NOMO-1 treated with dmso at 0.1 percent for 144 hours (cell line): ENCODE measurements around the gene TLCD3A.

ENCODE experiments used
- DNase-seq: peaks from one replicate; lab custom pipeline; 2025; ENCODE audit not compliant: unreplicated experiment; lab: John Stamatoyannopoulos, UW

The TLCD3A gene

DNA sequence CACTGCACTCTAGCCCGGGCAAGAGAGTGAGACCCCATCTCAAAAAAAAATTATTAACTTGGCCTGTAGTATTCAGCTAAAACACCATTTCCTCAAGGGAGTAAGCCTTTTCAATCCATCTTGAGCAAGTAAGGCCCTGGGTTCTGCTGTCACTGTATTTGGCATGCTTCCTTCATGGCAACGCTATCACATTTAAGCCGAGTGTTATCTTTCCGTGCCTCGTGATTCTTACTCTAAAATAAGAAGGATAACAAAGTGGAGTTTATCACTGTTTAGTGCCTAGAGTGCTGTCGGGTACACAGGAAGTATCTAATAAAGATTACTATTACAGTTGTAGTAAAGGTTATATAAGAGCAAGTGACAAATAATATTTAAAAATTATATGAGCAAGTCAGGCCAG lies 26.5 kb upstream of the TLCD3A start:
- DNase-seq = no peak

DNA sequence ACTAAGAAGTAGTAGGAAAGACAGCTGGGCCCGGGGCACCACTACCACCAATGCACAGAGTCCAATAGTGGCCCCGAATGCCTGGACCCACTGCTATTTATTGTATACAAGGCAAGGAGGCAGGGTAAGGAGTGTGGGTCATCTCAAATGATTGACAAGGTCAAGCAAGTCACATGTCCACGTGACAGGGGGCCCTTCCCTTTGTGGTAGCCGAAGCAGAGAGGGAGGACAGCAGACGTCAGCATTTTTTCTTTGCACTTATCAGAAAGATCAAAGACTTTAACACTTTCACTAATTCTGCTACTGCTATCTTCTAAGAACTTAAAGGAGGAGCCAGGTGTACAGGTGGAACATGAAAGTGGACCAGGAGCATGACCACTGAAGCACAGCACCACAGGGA lies 24.3 kb upstream of the TLCD3A start:
- DNase-seq = no peak

DNA sequence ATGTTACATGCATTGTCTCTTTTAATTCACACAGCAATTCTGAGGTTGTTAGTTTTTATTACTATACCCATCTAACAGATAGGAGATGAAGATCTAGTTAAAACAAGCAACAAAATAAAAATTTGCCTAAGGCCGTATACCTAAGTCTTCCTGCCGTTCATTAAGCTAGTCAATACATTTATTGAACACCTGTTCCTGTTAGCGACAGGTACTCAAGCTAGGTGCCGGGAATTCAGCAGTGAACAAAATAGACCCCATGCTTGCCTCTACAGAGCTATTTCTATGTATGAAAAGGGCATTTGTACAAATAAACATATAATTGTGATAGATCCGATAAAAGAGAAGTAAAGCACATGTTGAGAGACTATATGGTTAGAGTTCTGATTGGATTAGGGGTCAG lies 14.3 kb upstream of the TLCD3A start:
- DNase-seq = no peak

DNA sequence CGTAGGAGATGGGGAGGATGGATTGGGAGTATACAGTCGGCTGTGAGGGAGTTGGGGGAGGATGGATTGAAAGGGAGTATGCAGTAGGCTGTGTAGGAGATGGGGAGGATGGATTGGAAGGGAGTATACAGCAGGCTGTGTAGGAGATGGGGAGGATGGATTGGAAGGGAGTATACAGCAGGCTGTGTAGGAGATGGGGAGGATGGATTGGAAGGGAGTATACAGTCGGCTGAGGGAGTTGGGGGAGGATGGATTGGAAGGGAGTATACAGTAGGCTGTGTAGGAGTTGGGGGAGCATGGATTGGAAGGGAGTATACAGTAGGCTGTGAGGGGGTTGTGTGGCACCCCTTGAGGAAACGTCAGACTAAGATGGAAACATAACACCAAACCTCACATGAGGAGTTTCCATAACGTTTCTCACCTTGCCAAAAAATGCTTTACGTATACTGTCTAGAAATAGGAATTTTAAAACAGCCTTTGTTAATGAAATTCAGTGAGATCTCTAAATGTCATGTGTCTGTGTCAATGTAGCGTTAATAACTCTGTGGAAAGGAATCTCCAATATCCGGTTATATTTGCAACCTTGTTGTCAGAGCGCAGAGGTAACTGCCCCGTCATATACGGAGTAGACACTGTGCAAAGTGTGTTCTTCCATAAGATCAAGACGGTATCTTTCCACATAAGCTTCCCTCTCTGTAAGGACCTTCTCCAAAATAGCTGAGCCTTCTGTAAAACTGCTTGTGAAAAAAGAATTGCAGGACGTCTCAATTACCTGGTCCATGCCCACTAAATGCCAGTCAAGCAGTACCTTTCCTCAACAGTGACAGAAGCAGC lies 11.5 kb upstream of the TLCD3A start:
- DNase-seq = no peak

DNA sequence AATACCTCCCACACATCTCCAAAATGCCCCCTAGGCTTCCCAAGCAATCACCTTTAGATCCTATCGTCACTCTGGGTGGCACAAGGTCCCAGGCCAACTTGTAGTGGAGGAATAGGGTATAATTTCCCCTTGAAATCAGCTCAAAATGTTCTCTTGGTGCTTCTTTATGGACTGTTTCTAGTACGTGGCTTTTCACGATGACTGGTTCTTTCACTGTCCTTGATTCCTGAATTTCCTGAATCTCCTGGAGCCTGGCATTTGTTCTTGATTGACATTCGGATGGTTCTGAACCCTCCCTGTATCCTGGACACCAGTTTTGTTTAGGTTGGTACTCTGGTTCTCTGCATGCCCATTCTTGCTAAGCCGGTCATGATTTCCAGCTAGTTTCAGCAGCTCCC lies 10.9 kb upstream of the TLCD3A start:
- DNase-seq = no peak

DNA sequence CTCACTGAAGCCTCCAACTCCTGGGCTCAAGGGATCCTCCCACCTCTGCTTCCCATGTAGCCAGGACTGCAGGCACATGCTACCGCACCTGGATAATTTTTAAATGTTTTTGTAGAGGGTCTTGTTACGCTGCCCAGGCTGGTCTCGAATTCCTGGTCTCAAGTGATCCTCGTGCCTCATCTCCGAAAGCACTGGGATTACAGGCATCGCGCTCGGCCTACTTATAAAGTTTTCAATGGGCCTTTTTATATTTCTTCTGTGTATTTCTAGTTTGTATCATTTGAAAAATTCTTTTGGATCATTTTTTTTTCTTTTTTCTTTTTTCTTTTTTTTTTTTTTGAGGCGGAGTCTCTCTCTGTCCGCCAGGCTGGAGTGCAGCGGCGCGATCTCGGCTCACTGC lies 7.3 kb upstream of the TLCD3A start:
- no peak for DNase-seq

DNA sequence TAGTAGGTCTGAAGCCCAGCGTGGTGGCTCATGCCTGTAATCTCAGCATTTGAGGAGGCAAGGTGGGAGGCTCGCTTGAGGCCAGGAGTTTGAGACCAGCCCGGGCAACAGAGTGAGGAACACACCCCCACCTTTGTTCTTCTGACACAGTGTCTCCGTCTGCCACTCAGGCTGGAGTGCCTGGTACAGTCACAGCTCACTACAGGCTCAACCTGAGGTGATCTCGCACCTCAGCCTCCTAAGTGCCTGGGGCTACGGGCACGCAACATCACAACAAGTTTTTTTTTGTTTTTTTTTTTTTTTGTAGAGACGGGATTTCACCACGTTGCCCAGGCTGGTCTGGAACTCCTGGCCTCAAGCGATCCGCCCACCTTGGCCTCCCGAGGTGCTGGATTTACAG lies 6.7 kb upstream of the TLCD3A start:
- no peak for DNase-seq

DNA sequence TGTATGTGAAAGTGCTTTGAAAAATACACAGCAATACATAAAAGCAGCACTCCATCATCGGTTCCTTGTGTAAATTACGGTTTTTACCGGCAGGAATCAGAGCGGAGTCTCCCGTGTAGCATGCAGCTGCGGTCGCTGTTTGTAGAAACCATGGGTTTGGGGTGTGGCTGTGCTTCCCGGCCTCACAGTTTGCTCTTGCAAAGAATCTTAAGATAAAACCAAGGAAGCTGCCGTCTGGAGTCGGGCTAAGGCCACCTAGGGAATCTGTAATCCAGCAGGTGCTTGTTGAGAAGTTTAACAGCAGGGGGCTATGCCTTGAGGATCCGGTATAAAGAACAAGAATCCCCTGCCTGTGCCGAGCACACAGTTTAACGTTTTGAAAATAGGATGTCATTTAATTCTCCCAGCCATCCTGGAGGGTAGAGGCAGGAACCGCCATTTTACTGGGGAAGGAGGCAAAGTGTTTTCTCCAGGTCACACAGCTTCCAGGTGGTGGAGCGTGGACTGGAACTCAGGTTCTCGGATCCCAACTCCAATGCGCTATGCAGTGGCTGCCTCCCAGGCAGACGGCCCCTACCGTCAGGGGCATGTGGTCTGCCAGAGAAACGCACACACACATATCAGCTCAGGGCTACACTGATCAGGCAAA lies 6.0 kb upstream of the TLCD3A start:
- DNase-seq = no peak

DNA sequence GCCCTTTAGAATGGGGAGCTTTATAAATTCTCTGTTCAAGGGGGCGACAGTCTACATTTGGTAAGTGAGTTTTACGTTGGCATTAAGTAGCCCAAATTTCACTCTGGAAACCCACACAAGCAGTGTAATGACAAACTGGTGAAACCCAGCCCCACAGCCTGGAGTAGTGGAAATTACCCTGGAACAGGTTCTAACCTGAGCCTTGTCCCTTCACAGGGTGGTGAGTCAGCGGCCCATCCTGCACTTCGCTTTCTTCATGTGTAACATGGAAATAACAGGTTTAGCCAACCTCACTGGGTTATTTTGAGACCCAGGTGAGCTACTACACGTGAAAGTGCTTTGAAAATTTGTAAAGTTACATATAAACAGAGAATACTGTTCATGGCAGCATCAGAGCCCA lies 3.5 kb upstream of the TLCD3A start:
- DNase-seq = no peak

DNA sequence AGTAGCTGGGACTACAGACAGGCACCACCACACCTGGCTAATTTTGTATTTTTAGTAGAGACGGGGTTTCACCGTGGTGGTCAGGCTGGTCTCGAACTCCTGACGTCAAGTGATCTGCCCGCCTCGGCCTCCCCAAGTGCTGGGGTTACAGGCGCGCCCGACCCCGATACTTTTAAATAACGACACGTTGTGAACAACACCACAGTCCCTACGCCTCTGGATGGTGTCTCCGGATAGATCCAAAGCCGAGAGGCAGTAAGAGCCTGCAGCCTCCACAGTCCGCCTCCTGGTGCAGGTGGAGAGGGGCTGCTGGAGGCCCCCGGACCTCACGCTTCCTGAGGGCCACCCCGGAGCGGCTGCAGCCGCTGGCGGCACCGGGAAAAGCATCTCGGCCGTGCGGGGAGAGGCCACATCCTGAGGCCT lies 741 bp upstream of the TLCD3A start:
- no peak for DNase-seq

DNA sequence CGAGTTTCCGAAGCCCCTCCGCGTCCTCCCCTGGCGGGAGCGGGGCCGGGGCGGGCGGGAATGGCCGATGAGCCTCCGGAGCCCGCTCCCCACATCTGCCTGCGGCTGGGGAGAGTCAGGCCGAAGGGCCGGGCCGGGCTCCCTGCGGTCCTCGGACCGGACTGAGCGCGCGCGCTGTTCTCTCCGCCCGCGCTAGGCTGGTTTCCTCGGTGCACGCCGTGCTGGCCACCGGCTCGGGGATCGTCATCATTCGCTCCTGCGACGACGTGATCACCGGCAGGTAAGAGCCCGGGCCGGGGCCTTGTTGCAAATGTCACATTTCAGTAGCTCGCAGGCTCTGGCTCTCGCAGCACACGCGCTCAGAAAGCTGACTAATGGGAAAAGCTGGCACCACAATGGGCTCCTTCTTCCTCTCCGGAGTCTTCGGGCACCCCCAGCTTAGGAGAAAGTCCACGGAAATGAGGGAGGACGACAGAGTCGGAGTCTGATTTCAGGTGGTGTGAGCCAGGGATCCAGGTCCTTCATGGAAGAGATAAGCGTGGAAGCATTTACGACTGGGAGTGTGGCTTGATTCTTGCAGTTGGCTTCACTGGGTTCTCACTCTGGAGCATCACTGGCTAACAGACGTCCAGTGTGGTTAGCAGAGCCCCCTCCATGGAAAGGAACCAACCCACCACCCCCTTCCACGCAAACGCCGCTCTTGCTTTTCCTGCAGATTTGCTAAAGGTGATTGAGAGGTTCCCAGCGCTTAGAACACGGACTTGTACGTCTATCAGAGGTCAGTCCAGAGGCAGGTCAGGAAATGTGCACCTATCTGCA lies 715 bp downstream of the TLCD3A start:
- no peak for DNase-seq

DNA sequence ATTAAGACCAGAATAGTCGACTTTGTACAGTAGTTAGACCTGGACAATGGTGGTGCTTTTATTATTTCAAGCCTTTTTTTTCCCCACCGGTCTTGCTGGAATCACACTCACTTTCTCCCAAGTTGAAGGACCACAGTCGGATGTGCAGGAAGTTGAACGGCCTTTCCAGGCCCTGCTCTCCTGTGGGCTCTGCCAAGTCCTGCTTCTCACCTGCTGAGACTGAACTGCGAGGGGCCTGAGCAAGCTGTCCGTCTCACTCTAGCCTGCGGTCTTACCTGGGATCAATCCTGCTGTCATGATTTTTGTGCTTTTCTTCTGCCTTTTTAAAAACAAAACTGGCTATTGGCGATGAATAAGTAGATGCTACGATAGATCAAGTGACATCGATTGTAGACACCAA lies 1.3 kb downstream of the TLCD3A start:
- no peak for DNase-seq

DNA sequence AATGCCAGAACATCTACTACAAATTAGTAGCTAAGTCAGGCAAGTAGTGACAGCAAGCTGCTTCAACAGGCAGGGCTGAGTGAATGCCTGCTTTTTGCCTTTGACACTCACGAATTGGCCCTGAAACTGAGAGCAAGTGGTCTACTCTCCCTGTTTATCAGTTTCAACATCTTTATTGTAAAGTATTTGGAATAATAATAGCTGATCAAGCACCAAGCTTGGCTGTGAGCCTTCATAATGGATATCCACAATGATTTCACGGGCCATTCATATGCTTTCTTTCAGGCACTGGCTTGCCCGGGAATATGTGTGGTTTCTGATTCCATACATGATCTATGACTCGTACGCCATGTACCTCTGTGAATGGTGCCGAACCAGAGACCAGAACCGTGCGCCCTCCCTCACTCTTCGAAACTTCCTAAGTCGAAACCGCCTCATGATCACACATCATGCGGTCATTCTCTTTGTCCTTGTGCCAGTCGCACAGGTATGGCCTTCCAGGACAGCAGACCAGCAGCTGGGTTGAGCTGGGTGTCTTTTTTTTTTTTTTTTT lies 5.2 kb downstream of the TLCD3A start:
- DNase-seq = no peak

DNA sequence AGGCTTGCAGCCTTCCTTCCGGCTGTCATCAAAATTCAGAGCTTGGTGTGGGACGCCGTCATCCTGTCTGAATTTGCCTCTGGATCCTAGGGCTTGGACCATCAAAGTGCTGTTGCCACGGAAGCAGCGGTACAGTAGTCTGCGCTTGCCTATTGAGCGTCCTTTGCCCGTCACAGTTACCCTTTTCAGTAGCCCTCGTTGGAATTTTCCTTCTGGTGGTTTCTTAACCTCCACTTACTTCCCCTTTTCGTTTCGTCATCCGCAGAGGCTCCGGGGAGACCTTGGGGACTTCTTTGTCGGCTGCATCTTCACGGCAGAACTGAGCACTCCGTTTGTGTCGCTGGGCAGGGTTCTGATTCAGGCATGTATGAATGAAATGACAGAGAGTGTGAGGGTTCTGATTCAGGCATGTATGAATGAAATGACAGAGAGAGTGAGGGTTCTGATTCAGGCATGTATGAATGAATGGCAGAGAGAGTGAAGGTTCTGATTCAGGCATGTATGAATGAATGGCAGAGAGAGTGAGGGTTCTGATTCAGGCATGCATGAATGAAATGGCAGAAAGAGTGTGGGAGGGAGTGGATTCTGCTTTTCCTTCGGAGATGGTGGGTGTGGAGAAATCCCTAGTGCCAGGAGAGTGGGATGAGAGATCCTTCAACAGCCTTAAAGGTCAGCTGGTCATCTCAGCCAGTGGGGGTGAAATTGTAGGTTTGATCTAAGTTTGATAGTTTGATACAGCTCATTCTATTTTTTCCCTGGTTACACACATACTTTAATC lies 8.0 kb downstream of the TLCD3A start:
- peak; percentile 87 for DNase-seq

DNA sequence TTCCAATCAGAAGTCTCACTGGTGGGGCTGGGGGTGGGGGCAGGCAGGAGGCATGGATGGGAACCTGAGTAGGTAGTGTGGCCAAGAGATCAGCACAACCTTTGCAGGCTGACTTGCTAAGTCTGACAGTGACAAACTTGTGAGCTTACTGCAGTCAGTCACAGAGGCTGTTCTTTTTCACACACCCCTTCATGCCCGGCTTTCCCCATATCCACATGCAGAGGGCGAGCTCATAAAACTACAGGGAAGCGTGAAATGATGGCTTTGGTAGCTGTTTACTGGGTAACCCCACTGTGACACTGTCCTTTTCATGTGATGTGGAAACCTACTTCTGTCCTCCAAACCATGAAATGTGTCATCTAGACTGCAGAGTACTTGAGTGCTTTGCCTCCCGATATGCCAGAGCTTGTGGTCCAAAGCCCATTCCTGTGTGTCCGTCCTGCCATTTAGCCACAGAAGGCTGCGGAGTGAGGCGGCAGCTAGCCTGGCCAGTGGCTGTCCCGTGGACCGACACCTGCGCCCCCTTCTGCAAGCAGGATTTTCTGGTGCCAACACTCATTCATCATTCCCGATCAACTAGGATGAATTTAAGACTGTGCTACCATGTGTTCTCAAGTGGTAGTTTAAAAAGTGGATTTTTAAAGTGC lies 9.9 kb downstream of the TLCD3A start:
- no peak for DNase-seq

DNA sequence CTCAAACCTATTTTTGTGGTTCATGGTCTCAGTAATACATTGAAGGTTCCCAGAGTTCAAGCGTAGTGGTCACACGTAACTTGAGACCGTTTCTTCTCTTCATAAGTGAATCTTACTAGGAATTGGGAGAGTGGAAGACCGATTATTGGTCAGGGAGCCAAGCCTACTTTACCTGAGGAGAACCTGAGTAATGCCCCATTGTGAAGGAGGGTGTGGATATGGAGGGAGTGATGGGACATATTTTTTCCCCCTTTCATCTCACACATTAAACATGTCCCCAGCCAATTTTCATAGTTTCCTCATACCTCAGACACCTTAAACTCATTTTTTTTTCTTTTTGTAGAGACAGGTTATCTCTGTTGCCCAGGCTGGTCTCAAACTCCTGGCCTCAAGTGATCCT lies 10.7 kb downstream of the TLCD3A start:
- no peak for DNase-seq

DNA sequence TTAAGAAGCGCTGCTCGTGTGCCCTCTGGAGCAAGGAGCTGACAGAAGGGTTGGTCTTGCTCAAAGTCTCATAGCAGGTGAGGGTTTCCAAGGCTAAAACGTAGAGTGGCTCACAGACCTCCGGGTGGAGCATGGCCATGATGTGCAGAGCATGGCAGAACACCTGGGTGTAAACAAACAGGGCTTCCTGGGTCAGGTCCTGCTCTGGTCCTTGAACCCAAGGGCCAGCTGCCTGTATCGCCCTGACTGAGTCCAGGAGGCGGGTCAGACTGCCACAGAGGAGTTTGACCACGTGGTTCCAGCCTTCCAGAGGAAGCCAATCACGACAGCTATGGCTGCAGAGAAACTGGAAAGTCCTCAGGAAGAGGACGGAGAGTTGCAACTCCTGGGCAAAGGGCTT lies 12.5 kb downstream of the TLCD3A start:
- DNase-seq = no peak

DNA sequence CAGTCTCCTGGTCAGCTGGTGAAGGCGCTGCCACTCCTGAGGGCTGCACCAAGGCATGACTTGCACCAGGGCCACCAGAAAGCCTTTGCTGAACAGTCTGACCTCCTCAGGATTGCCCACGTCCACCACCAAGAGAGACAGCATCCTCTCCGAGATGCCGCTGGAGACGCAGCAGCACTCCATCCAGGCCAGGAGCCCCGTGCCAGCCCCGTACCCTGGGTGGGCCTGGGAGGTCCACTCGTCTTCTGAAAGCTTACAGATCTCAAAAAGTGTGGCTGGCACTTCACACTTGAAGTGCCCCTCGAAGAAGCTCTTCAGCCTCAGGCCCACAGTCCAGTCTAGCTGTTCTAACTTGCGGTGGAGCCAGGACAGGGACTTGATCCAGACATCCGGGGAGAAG lies 13.0 kb downstream of the TLCD3A start:
- DNase-seq = no peak

DNA sequence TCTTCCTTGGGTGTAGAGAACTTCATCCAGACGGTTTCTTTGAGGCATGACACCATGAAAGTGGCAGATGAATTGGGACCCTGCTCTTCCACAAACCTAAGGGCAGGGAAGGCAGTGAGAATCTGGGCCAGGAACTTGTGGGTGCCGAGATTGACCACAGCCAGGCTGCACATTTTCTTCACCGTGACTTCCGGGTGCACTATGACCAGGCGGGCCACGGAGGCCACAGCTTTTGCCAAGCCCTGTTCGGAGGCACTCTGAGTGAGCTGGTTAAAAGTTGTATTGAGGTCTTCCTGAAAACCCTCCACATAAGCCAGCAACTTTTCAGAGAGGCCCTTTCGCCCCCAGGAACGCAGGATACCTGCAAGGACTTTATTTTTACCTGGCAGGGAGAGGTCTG lies 13.8 kb downstream of the TLCD3A start:
- DNase-seq = no peak
